Skeletal muscle satellite cell (primary cell): ENCODE results near the gene FOXP1.

Experiments
- H3K27me3 ChIP-seq: 2 replicates; pipeline ENCODE4 v1.7.0; 2013; ENCODE audit warnings: low read length; ENCODE audit not compliant: control insufficient read depth, insufficient read depth
- H3K36me3 ChIP-seq: 2 replicates; pipeline ENCODE4 v1.7.0; 2013; ENCODE audit warnings: mild to moderate bottlenecking, control low read depth, low read length; ENCODE audit not compliant: insufficient read depth
- H3K4me1 ChIP-seq: 2 replicates; pipeline ENCODE4 v1.7.0; 2013; ENCODE audit warnings: low read length; ENCODE audit not compliant: control insufficient read depth, insufficient read depth
- H3K4me2 ChIP-seq: 2 replicates; pipeline ENCODE4 v1.7.0; 2013; ENCODE audit warnings: mild to moderate bottlenecking, low read length
- H3K4me3 ChIP-seq: 2 replicates; pipeline ENCODE4 v1.7.0; 2013; ENCODE audit warnings: low read length
- H3K9ac ChIP-seq: 2 replicates; pipeline ENCODE4 v1.7.0; 2013; ENCODE audit warnings: mild to moderate bottlenecking, low read depth, low read length, moderate library complexity
- H3K9me3 ChIP-seq: replicated peaks from 2 replicates; pipeline ENCODE4 v1.7.0; 2013; ENCODE audit warnings: mild to moderate bottlenecking, control low read depth, low read length

FOXP1 gene

DNA sequence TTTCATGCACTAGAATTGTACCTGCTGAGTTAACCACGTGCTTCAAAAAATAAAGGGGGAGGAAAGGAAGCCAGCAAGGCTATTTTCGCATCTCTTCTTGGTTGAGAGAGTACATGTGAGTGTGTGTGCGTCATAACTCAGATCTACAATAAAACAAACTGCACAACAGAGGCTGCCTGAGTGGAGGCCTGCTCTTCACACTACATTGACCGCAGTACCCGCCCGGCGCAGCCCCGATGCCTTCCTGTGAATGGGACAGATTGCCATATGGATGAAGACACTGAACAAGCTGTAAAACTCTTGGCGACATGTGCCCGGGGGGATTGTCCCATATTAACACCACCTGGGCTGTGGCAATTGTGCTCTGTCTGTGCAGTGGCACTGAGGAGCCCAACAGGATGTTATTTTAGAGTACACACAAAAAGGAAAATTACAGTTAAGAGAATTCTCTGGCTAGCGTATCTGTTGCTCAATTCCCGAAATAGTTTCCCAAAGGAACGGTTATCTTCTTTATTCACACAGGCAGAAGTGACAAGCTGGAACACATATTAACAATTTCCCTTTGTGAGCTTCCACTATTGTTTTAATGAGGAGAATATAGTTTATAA, 551.5 kb downstream of the FOXP1 start:
- H3K9ac ChIP-seq: no peak overlapping the region
- no peak overlapping the region for H3K4me3 ChIP-seq
- no peaks in the 10 kb centered on the region for H3K27me3 ChIP-seq
- no peaks in the 10 kb centered on the region for H3K9me3 ChIP-seq
- H3K36me3 ChIP-seq: peaks cover 41% of the 10 kb centered on the region
- no peak overlapping the region for H3K4me2 ChIP-seq
- H3K4me1 ChIP-seq: peaks cover 14% of the 10 kb centered on the region

DNA sequence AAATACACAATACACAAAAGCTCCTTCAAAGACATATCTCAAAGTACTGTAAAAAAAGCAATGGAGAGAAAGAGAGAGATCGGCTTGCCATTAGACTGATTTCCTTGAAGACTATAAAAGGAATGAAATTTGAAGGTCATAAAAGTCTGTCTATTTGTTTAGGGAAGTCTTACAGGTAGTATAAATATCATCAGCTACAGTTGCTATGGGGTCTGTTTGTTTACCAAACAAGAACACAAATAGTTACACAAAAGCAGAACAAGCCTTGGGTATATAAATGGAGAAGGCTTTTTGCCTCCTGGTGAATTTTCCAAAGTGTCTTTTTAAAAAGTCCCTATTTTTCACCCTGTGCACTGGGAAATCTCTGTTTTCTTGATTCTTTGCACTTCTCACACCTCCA, 552.3 kb downstream of the FOXP1 start:
- Histone ChIP-seq H3K9ac (no peak overlapping the region), H3K9me3 (no peaks in the 10 kb centered on the region), H3K4me2 (no peak overlapping the region), H3K4me3 (no peak overlapping the region), H3K27me3 (no peaks in the 10 kb centered on the region), H3K4me1 (peaks cover 18% of the 10 kb centered on the region), H3K36me3 (peaks cover 38% of the 10 kb centered on the region)

DNA sequence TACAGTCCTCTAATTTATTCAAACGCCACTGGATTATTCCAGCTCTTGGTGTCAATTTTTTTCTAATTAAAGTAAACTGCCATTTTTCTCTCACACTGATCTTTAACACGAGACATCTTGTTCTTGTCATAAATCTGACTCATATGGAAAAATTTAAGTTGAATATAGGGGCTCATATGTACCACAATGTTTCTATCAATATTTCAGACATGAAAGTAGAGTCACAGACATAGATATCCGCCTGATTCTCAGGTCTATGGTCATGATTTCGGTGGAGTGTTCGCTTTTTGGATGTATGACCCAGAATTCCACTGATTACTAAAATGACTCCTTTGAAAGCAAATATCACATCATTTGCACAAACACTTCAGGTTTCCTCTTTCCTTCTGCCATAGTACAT, 552.8 kb downstream of the FOXP1 start:
- H3K36me3 ChIP-seq: peaks cover 38% of the 10 kb centered on the region

DNA sequence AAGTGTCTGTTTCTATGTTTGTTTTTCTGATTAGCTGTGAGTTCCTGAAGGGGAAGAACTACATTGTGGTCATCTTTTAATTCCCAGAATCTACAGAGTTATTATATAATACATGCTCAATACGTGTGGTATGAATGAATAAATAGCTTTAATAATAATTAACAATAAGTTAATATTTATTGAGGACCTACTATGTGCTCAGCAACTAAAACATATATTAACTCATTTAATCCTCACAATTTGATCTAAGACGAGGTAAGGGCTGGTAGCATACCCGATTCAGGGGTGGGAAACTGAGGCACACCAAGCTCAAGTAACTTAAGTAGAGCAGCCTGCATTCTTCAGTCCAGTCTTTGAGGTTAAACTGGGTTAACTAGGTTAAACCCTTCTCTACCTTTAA, 553.8 kb downstream of the FOXP1 start:
- Histone ChIP-seq H3K27me3 (no peaks in the 10 kb centered on the region), H3K9ac (no peak overlapping the region), H3K4me2 (no peak overlapping the region), H3K4me1 (peaks cover 10% of the 10 kb centered on the region), H3K36me3 (peaks cover 33% of the 10 kb centered on the region), H3K4me3 (no peak overlapping the region), H3K9me3 (no peaks in the 10 kb centered on the region)

More for the DNA sequence above, 552.8 kb downstream of the FOXP1 start:
- H3K9me3 ChIP-seq: no peaks in the 10 kb centered on the region
- H3K4me1 ChIP-seq: peaks cover 15% of the 10 kb centered on the region
- no peaks in the 10 kb centered on the region for H3K27me3 ChIP-seq
- no peak overlapping the region for H3K4me3 ChIP-seq
- H3K9ac ChIP-seq: no peak overlapping the region
- H3K4me2 ChIP-seq: no peak overlapping the region

DNA sequence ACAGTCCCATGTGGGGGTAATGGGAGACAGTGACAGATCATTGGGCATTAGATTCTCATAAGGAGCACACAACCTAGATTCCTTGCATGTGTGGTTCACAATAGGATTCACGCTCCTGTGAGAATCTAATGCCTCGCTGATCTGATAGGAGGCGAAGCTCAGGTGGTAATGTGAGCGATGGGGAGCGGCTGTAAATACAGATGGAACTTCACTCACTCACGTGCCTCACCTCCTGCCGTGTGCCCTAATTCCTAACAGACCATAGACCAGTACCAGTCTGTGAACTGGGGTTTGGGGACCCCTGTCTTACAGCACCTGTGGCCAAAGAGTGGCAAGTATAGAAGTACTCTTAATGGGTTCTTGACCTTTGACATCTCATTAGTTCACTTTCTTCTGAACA, 554.7 kb downstream of the FOXP1 start:
- Histone ChIP-seq H3K9me3 (no peaks in the 10 kb centered on the region), H3K4me3 (no peak overlapping the region), H3K4me1 (peaks cover 10% of the 10 kb centered on the region), H3K9ac (no peak overlapping the region), H3K27me3 (no peaks in the 10 kb centered on the region), H3K4me2 (no peak overlapping the region), H3K36me3 (peaks cover 31% of the 10 kb centered on the region)

DNA sequence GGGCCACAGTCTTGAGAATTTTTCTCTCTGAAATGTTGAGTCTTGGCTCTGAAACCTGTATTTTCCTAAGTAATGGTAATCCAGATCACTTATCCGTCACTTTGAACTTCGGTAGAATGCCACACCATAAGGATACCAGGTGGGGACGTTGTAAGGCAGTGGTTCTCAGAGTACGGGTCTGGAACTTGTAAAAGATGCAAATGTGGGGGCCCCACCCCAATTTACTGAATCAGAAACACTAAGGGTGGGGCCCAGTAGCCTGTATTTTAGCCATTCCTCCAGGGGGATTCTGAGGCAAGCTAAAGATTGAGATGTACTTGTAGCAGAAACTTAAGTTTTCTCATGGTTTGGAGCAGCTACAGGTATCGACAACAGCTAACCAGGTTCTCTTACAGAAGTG, 555.3 kb downstream of the FOXP1 start:
- Histone ChIP-seq H3K36me3 (peaks cover 31% of the 10 kb centered on the region), H3K4me3 (no peak overlapping the region), H3K4me1 (peaks cover 10% of the 10 kb centered on the region), H3K27me3 (no peaks in the 10 kb centered on the region), H3K9ac (no peak overlapping the region), H3K9me3 (no peaks in the 10 kb centered on the region), H3K4me2 (no peak overlapping the region)

DNA sequence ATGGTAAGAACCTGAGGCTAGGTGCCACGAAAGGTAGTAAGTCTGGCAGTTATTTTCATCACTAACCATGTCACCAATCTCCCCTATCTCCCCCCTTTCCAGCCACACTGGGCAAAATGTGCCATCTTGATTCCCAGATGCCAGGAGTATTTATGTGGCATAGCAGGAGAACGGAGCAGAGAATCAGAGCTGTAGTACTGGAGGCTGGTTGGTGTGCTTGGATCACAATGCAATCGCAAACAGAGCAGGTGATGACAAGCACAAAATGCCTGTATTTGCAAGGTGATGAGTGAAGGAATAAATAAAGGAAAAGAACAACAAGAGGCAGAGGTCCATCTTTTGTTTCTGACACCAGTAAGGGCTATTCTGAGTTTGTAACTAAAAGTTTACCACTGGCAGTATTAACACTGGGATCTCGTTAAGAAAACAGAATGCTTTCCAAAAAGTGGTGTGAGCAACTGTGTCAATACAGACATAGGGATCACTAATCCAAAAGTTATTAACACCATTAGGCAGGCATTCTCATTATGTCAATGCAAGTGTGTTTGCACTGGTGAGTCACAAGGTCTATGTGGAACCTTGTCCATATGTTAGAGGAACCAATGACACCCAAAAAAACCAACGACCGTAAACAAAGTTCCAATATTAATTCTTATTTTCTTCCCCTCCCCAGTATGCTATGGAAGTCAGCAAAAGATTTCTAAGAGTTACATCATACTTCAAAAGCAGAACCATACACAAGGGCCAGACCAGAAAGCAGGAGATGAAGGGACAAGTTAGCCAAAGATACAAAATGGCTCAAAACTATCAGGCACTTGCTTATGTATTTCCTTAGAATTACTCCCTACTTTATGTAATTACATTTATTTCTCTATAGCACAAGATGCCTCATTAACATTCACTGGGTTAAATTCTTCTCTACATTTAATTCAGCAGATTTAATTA, 556.6 kb downstream of the FOXP1 start:
- H3K36me3 ChIP-seq: peaks cover 27% of the 10 kb centered on the region
- no peaks in the 10 kb centered on the region for H3K27me3 ChIP-seq
- H3K9ac ChIP-seq: no peak overlapping the region
- no peak overlapping the region for H3K4me2 ChIP-seq
- no peaks in the 10 kb centered on the region for H3K9me3 ChIP-seq
- H3K4me3 ChIP-seq: no peak overlapping the region
- H3K4me1 ChIP-seq: peaks cover 10% of the 10 kb centered on the region

DNA sequence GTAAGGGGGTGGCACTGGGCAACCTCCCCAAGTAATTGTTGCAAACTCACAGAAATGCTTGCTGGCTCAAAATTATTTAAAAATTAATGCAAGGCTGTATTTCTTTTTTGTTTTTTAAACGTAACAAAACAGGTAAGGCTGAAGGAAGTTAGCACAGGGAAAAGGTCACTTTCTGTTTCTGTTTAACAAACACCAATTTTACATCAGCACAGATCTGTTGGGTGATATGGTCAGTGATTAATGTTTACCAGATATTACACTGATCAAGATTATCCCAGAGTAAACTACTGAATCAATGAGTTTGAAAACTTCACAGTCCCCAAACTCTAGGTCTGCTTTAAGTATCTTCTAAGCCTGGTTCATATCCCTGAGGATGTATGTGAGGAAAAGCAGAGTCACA, 558.0 kb downstream of the FOXP1 start:
- no peak overlapping the region for H3K4me2 ChIP-seq
- peaks cover 10% of the 10 kb centered on the region for H3K4me1 ChIP-seq
- no peak overlapping the region for H3K4me3 ChIP-seq
- H3K27me3 ChIP-seq: no peaks in the 10 kb centered on the region
- H3K9ac ChIP-seq: no peak overlapping the region
- no peaks in the 10 kb centered on the region for H3K9me3 ChIP-seq
- H3K36me3 ChIP-seq: peaks cover 20% of the 10 kb centered on the region

DNA sequence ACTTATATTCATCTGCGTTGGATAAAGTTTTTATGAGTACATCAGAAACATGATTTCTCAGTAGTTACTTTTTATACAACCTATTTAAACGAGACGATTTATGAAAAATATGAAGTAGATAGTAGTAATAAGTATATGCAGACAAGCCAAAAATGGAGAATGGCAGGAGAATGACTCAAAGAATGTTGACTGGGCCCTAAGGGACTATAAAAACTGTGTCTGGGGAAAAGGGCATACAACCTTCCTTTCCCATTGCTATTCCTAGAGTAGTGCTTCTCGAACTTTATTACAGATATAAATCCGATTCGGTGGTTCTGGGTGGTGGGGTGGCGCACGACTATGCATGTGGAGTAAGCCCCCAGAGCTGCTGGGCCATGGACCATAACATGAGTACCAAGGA, 558.5 kb downstream of the FOXP1 start:
- no peak overlapping the region for H3K4me2 ChIP-seq
- no peak overlapping the region for H3K9ac ChIP-seq
- H3K36me3 ChIP-seq: peaks cover 15% of the 10 kb centered on the region
- peaks cover 10% of the 10 kb centered on the region for H3K4me1 ChIP-seq
- no peak overlapping the region for H3K4me3 ChIP-seq
- H3K27me3 ChIP-seq: no peaks in the 10 kb centered on the region
- H3K9me3 ChIP-seq: no peaks in the 10 kb centered on the region

DNA sequence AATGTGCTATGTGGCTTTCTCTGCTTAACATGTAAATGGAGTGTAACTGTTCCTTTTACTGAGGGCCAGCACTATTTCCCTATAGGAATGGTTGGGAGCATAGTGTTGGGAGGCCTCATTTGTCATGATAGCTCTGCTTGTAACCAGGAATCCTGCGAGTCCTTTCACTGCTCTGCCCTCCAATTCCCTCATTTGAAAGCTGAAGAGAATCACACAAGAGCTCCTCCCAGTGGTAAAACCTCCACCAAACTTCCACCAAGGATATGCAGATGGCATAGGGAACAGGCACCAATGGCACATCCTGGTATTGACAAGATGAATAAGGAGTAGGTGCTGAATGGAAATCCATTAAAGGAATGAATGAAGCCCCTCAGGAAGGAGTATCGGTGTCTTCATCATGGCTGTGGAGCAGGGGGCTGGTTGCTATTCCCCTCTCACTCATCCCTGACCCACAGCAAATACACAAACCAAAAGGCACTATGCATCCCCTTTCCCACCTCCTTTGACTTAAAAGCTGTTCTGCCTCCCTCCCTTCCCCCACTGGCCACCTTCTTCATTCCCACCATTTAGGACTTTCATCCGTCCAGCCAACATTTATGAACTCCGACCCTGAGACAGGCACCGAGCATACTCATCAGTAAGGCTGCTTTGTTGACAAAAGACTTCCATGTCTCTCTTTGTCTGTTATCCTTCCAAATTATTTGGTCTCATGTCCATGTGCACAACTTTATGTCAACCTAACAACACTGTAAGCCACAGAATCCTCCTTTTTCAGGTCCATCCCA, 560.8 kb downstream of the FOXP1 start:
- Histone ChIP-seq H3K4me2 (no peak overlapping the region), H3K9me3 (no peaks in the 10 kb centered on the region), H3K4me1 (peaks cover 10% of the 10 kb centered on the region), H3K9ac (no peak overlapping the region), H3K27me3 (no peaks in the 10 kb centered on the region), H3K36me3 (peaks cover 14% of the 10 kb centered on the region), H3K4me3 (no peak overlapping the region)

DNA sequence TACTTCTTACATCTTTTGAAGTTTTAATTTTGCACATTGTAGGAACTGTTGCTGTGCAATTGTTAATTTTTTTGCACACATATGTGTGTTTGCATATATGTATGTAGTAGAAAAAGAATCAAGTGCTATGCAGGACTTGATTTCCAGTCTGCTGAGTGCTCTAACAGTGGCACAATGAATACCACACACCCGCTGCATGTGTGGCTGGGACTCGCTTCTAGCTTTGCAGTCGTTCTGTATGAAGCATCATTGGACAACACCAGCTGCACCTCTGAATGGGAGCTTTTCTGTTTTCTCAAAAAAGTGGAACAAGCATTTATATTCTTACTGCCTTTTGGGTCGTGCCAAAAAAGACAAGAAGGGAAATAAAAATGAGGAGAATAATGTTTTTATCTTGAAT, 564.7 kb downstream of the FOXP1 start:
- no peaks in the 10 kb centered on the region for H3K27me3 ChIP-seq

More for the DNA sequence above, 564.7 kb downstream of the FOXP1 start:
- Histone ChIP-seq H3K9ac (no peak overlapping the region), H3K4me2 (no peak overlapping the region), H3K4me3 (no peak overlapping the region), H3K36me3 (peaks cover 24% of the 10 kb centered on the region), H3K9me3 (no peaks in the 10 kb centered on the region), H3K4me1 (no peaks in the 10 kb centered on the region)
